GM12875 (cell line): Measurements from ENCODE around the gene CFAP54.

Experiments
- H3K4me3 ChIP-seq: one replicate; pipeline ENCODE4 v1.5.1; 2011; ENCODE audit warnings: low read depth, low read length, control low read depth
- TF ChIP-seq, protein P1 (sequence below): IDR thresholded peaks from 2 replicates; pipeline ENCODE4 v1.5.1; 2011; ENCODE audit warnings: low read depth, mild to moderate bottlenecking, control low read depth, inconsistent platforms, low read length, moderate library complexity, borderline replicate concordance; ENCODE audit not compliant: insufficient read depth

Gene CFAP54

DNA sequence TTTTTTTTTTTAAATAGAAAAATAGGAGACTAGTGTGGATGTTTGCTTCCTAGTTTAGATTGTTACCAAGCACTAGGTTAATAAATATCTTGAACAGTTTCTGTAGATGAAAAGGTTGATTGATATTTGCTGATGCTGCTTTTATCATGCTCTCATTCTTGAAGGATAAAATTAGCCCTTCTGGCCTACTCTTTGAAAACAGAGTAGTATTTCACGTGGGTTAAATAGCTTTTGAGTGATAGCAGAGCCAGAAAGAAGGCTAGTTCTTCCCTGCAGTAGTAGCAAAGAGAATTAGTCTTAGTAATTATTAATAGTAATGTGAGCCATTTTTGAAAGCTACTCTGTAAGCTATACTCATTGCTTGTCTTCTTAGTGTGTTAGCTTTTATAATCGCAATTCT, 422.9 kb downstream of the CFAP54 start:
- TF ChIP-seq, protein P1, sequence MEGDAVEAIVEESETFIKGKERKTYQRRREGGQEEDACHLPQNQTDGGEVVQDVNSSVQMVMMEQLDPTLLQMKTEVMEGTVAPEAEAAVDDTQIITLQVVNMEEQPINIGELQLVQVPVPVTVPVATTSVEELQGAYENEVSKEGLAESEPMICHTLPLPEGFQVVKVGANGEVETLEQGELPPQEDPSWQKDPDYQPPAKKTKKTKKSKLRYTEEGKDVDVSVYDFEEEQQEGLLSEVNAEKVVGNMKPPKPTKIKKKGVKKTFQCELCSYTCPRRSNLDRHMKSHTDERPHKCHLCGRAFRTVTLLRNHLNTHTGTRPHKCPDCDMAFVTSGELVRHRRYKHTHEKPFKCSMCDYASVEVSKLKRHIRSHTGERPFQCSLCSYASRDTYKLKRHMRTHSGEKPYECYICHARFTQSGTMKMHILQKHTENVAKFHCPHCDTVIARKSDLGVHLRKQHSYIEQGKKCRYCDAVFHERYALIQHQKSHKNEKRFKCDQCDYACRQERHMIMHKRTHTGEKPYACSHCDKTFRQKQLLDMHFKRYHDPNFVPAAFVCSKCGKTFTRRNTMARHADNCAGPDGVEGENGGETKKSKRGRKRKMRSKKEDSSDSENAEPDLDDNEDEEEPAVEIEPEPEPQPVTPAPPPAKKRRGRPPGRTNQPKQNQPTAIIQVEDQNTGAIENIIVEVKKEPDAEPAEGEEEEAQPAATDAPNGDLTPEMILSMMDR, result no peak
- H3K4me3 ChIP-seq, result no peak overlapping the region

DNA sequence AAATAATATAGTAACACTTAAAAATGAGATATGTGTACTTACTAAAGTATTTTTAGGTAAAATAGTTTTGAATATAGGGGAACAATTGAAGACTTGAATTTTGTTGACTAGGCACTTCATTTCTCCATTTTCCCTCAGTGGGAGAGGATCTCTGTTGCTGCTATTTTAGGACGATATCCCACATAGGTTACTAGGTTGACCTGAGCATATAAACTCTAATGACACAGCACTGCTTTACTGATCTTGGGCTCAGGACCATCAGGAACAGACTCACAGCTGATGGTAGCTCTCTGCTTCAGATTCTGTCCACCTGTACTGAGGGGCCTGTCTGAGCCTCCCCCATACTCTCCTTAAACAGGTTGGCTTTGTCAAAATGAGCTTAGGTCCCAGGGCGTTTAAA, 423.6 kb downstream of the CFAP54 start:
- TF ChIP-seq, protein P1, result no peak
- no peak overlapping the region for H3K4me3 ChIP-seq

DNA sequence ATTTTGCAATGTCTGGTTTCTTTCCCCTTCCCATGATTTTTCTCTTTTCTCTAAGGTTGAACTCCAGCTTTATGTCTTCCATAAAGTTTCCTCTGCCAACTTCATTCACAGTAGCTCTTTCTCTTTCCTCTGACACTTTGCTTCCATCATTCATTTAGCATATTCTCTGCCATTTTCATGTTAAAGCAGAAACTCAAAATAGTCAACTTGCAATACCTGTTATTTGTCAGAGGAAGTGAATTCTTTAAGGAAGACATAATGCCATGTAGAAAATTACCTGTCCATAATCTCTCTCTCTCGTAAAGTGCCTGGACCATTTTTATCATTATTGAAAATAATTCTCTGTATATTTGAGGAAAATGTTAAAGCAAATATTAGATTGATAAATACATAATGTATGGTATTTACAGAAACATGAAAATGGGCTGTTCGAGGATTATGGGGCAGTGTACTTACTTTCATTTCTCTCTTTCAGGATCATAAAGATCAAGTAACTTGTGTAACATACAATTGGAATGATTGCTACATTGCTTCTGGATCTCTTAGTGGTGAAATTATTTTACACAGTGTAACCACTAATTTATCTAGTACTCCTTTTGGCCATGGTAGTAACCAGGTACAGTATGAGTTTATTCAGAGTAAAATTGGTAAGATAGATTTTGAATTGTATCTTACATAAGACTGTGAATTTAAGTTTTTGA, 430.3 kb downstream of the CFAP54 start:
- H3K4me3 ChIP-seq, result no peak overlapping the region
- TF ChIP-seq, protein P1, result no peak
